Measurements from ENCODE around the gene SKIC2. TPM values are rescaled to one million over a fixed set of nuclear protein-coding genes. Genes with fewer than 3 reads are reported as not detected.

The SKIC2 gene
- total RNA-seq, 1 donor from 2014 or later, result 93.7 TPM

Other genes starting within 250 kb of the SKIC2 start
- not detected in 2 replicates for gene LY6G6D, start 243.8 kb upstream of the SKIC2 start, total RNA-seq
- gene LY6G6C, start 237.4 kb upstream of the SKIC2 start, total RNA-seq, result not detected in 2 replicates
- gene MPIG6B, start 235.8 kb upstream of the SKIC2 start, total RNA-seq, result not detected in 2 replicates
- 5.8 and 7.7 TPM in 2 replicates for gene DDAH2, start 229.9 kb upstream of the SKIC2 start, total RNA-seq
- 412 and 423 TPM in 2 replicates for gene CLIC1, start 222.6 kb upstream of the SKIC2 start, total RNA-seq
- gene MSH5, start 219.2 kb upstream of the SKIC2 start, total RNA-seq, result 82.8 and 93.3 TPM in 2 replicates
- gene SAPCD1, start 196.5 kb upstream of the SKIC2 start, total RNA-seq, result 16.4 and 18.9 TPM in 2 replicates
- gene VWA7, start 181.8 kb upstream of the SKIC2 start, total RNA-seq, result 5.6 and 5.9 TPM in 2 replicates
- gene VARS1, start 163.4 kb upstream of the SKIC2 start, total RNA-seq, result 166 and 176 TPM in 2 replicates
- gene LSM2, start 152.2 kb upstream of the SKIC2 start, total RNA-seq, result 130 TPM in 2 replicates
- gene HSPA1L, start 143.9 kb upstream of the SKIC2 start, total RNA-seq, result 2.1 and 2.4 TPM in 2 replicates
- 112 and 118 TPM in 2 replicates for gene HSPA1A, start 143.6 kb upstream of the SKIC2 start, total RNA-seq
- gene HSPA1B, start 131.4 kb upstream of the SKIC2 start, total RNA-seq, result 116 and 120 TPM in 2 replicates
- 21.3 and 21.6 TPM in 2 replicates for gene NEU1, start 96.4 kb upstream of the SKIC2 start, total RNA-seq
- gene SLC44A4, start 80.2 kb upstream of the SKIC2 start, total RNA-seq, result 0.18 TPM in 1 of 2 replicates, not detected in the other
- 76.3 and 76.5 TPM in 2 replicates for gene EHMT2, start 61.5 kb upstream of the SKIC2 start, total RNA-seq
- gene ZBTB12, start 57.1 kb upstream of the SKIC2 start, total RNA-seq, result 4.8 and 4.9 TPM in 2 replicates
- gene C2, start 31.5 kb upstream of the SKIC2 start, total RNA-seq, result 1.1 and 1.4 TPM in 2 replicates
- gene CFB, start 13.1 kb upstream of the SKIC2 start, total RNA-seq, result 0.16 TPM in 1 of 2 replicates, not detected in the other
- 81.2 and 82.0 TPM in 2 replicates for gene NELFE, start 204 bp upstream of the SKIC2 start, total RNA-seq
- gene DXO, start 13.0 kb downstream of the SKIC2 start, total RNA-seq, result 15.7 and 16.6 TPM in 2 replicates
- 2.6 and 3.1 TPM in 2 replicates for gene C4A, start 22.9 kb downstream of the SKIC2 start, total RNA-seq
- gene C4B, start 55.6 kb downstream of the SKIC2 start, total RNA-seq, result 2.9 and 4.2 TPM in 2 replicates
- 0.25 and 0.39 TPM in 2 replicates for gene CYP21A2, start 79.2 kb downstream of the SKIC2 start, total RNA-seq
- gene TNXB, start 150.2 kb downstream of the SKIC2 start, total RNA-seq, result 4.3 and 5.0 TPM in 2 replicates
- gene ATF6B, start 169.1 kb downstream of the SKIC2 start, total RNA-seq, result 86.9 and 91.2 TPM in 2 replicates
- 5.0 and 5.8 TPM in 2 replicates for gene FKBPL, start 171.1 kb downstream of the SKIC2 start, total RNA-seq
- 0.27 TPM in 1 of 2 replicates, not detected in the other for gene PRRT1, start 192.8 kb downstream of the SKIC2 start, total RNA-seq
- gene PPT2, start 195.0 kb downstream of the SKIC2 start, total RNA-seq, result 11.5 and 12.7 TPM in 2 replicates
- 9.5 and 11.5 TPM in 2 replicates for gene EGFL8, start 205.4 kb downstream of the SKIC2 start, total RNA-seq
- gene AGPAT1, start 216.9 kb downstream of the SKIC2 start, total RNA-seq, result 32.0 and 32.9 TPM in 2 replicates
- gene RNF5, start 219.2 kb downstream of the SKIC2 start, total RNA-seq, result 61.9 and 63.8 TPM in 2 replicates
- 18.5 and 20.9 TPM in 2 replicates for gene AGER, start 225.1 kb downstream of the SKIC2 start, total RNA-seq
- gene PBX2, start 231.0 kb downstream of the SKIC2 start, total RNA-seq, result 80.8 and 85.2 TPM in 2 replicates
- gene GPSM3, start 233.5 kb downstream of the SKIC2 start, total RNA-seq, result 84.2 and 90.7 TPM in 2 replicates

All from activated T-helper 2 cell treated with anti-CD3 and anti-CD28 coated beads, Interferon-gamma antibody, Interleukin-2, Interleukin-4, amounts not matched to agents 10 μg/mL and 5 μg/mL and 100 μg/mL, durations not matched to agents 14 hours and 24 hours and 36 hours (primary cell).